ENCODE data around the gene PSMD9. TPM values are rescaled to one million over a fixed set of nuclear protein-coding genes. Genes with fewer than 3 reads are reported as not detected.
"Not testable (repeated sequence)": the region's sequence is repeated elsewhere in the genome, so short reads cannot be mapped to it uniquely, and the experiment has no call there.

The PSMD9 gene
- total RNA-seq, 1 donor from 2014 or later: 36.6 TPM

- no peaks in the 10 kb centered on the region for H3K27me3 ChIP-seq (ENCODE audit: low read depth)
- DNase-seq (no peak), ATAC-seq (no peak)
- no peaks in the 10 kb centered on the region for H3K4me1 ChIP-seq
- H3K9me3 ChIP-seq: no peaks in the 10 kb centered on the region
- no peak overlapping the region for H3K27ac ChIP-seq
- no peaks in the 10 kb centered on the region for H3K36me3 ChIP-seq
- TF ChIP-seq CTCF (IDR thresholded peaks at IDR 0.05): no peak
- intact Hi-C loops (cut with DNase I): no loop called here
- H3K4me3 ChIP-seq: no peak overlapping the region
These were observed 17.1 kb upstream of the PSMD9 start for GRCh38 chr12:121871467-121871866.

- TF ChIP-seq CTCF (IDR thresholded peaks at IDR 0.05): no peak
- no peaks in the 10 kb centered on the region for H3K27me3 ChIP-seq (ENCODE audit: low read depth)
- DNase-seq (no peak), ATAC-seq (peak; percentile 7 to 35)
- H3K4me3 ChIP-seq: no peak overlapping the region
- peak overlapping the region; percentile 31 for H3K27ac ChIP-seq
- no peaks in the 10 kb centered on the region for H3K4me1 ChIP-seq
- no peaks in the 10 kb centered on the region for H3K36me3 ChIP-seq
- H3K9me3 ChIP-seq: no peaks in the 10 kb centered on the region
- intact Hi-C loops (cut with DNase I): no loop called here
These were observed 15.9 kb upstream of the PSMD9 start for GRCh38 chr12:121872546-121873215.

GRCh38 chr12:121873216-121873569 is 15.4 kb upstream of the PSMD9 start:
- ATAC-seq (peak in 1 of 2 donors; percentile 50), DNase-seq (no peak)
- TF ChIP-seq CTCF (IDR thresholded peaks at IDR 0.05): no peak
- Histone ChIP-seq H3K4me3 (no peak overlapping the region), H3K27ac (peak overlapping the region; percentile 31), H3K36me3 (no peaks in the 10 kb centered on the region), H3K4me1 (no peaks in the 10 kb centered on the region), H3K9me3 (no peaks in the 10 kb centered on the region), H3K27me3 (ENCODE audit: low read depth) (no peaks in the 10 kb centered on the region)
- intact Hi-C loops (cut with DNase I): no loop called here

- H3K27me3 ChIP-seq (ENCODE audit: low read depth): no peaks in the 10 kb centered on the region
- H3K27ac ChIP-seq: no peak overlapping the region
- intact Hi-C loops (cut with DNase I): no loop called here
- H3K4me3 ChIP-seq: no peak overlapping the region
- DNase-seq (no peak), ATAC-seq (no peak)
- no peaks in the 10 kb centered on the region for H3K4me1 ChIP-seq
- no peak for TF ChIP-seq CTCF (IDR thresholded peaks at IDR 0.05)
- no peaks in the 10 kb centered on the region for H3K9me3 ChIP-seq
- no peaks in the 10 kb centered on the region for H3K36me3 ChIP-seq
These were observed 14.5 kb upstream of the PSMD9 start for GRCh38 chr12:121874071-121874470.

- no peak for DNase-seq
- Histone ChIP-seq H3K4me1 (no peaks in the 10 kb centered on the region), H3K36me3 (no peaks in the 10 kb centered on the region), H3K27ac (no peak overlapping the region), H3K4me3 (no peak overlapping the region), H3K27me3 (ENCODE audit: low read depth) (no peaks in the 10 kb centered on the region), H3K9me3 (no peaks in the 10 kb centered on the region)
- no peak for TF ChIP-seq CTCF (IDR thresholded peaks at IDR 0.05)
- intact Hi-C loops (cut with DNase I): no loop called here
- no peak for ATAC-seq
These were observed 13.0 kb upstream of the PSMD9 start for GRCh38 chr12:121875582-121875981.

GRCh38 chr12:121876080-121876447 is 12.5 kb upstream of the PSMD9 start:
- H3K27ac ChIP-seq; DNase-seq; H3K36me3 ChIP-seq; H3K4me1 ChIP-seq; H3K4me3 ChIP-seq; ATAC-seq; H3K27me3 ChIP-seq (ENCODE audit: low read depth); H3K9me3 ChIP-seq; intact Hi-C loops (cut with DNase I): not testable (repeated sequence)
